IMR-90 (cell line): ENCODE measurements around the gene ZNF346. TPM values are rescaled to one million over a fixed set of nuclear protein-coding genes. Genes with fewer than 3 reads are reported as not detected.

ENCODE experiments used
- ATAC-seq: fragments of 200-7000 bp; cut with Tn5 transposase; 2 replicates; pipeline ENCODE4 v1.9.1; 2020; ENCODE audit warnings: low read depth, mild to moderate bottlenecking, moderate library complexity
- BruUV-seq: library from RNA; stranded (reverse); fragments of 400-500 nt; replicated peaks from 2 replicates; lab custom pipeline; 2021; lab: Mats Ljungman, UMichigan
- CTCF ChIA-PET: fragments of 300-600 bp; formaldehyde crosslinking; extraction: SDS; loops from one replicate; lab custom pipeline; 2021; ENCODE audit warnings: antibody characterized with exemption; lab: Yijun Ruan, JAX
- POLR2A ChIA-PET: fragments of 300-600 bp; sonication (Branson Sonifier 250); formaldehyde crosslinking; loops from one replicate; lab custom pipeline; 2022; ENCODE audit warnings: antibody characterized with exemption; ENCODE audit not compliant: unreplicated experiment; lab: Charles Lee
- DNase-seq: peaks from one replicate; pipeline ENCODE4 v3.0.0; 2013
- H2AFZ ChIP-seq: replicated peaks from 2 replicates; pipeline ENCODE3; 2013; ENCODE audit warnings: low read length, mild to moderate bottlenecking; ENCODE audit not compliant: poor library complexity
- H2AK5ac ChIP-seq: 2 replicates; pipeline ENCODE4 v1.6.1; 2013; ENCODE audit warnings: low read depth, low read length, inconsistent platforms
- H2AK9ac ChIP-seq: replicated peaks from 2 replicates; pipeline ENCODE3; 2013; ENCODE audit warnings: mild to moderate bottlenecking, low read depth, low read length, moderate library complexity; ENCODE audit not compliant: poor library complexity
- H2BK120ac ChIP-seq: 2 replicates; pipeline ENCODE4 v1.6.1; 2013; ENCODE audit warnings: low read depth, low read length, inconsistent platforms
- H2BK15ac ChIP-seq: 3 replicates; pipeline ENCODE4 v1.6.1; 2013; ENCODE audit warnings: low read depth, low read length, inconsistent platforms
- H2BK20ac ChIP-seq: 2 replicates; pipeline ENCODE4 v1.6.1; 2013; ENCODE audit warnings: low read depth, mild to moderate bottlenecking, inconsistent platforms, low read length, moderate library complexity
- H2BK5ac ChIP-seq: 2 replicates; pipeline ENCODE4 v1.6.1; 2013; ENCODE audit warnings: mild to moderate bottlenecking, low read depth, low read length, inconsistent platforms; ENCODE audit not compliant: poor library complexity, severe bottlenecking
- H3K14ac ChIP-seq: replicated peaks from 2 replicates; pipeline ENCODE4 v1.6.1; 2013; ENCODE audit warnings: low read depth, low read length, inconsistent platforms
- H3K18ac ChIP-seq: 2 replicates; pipeline ENCODE4 v1.6.1; 2013; ENCODE audit warnings: low read depth, low read length, control low read depth
- H3K23ac ChIP-seq: 2 replicates; pipeline ENCODE4 v1.6.1; 2013; ENCODE audit warnings: low read depth, low read length, inconsistent platforms
- H3K27ac ChIP-seq: 2 replicates; pipeline ENCODE4 v1.5.1; 2013; ENCODE audit warnings: mild to moderate bottlenecking, control low read depth, low read length; ENCODE audit not compliant: insufficient read depth
- H3K27me3 ChIP-seq: 2 replicates; pipeline ENCODE4 v1.6.1; 2013; ENCODE audit warnings: low read length; ENCODE audit not compliant: control insufficient read depth, insufficient read depth
- H3K36me3 ChIP-seq: 2 replicates; pipeline ENCODE4 v1.6.1; 2013; ENCODE audit warnings: low read length, mixed read lengths; ENCODE audit not compliant: control insufficient read depth, insufficient read depth
- H3K4ac ChIP-seq: 2 replicates; pipeline ENCODE4 v1.6.1; 2013; ENCODE audit warnings: low read depth, low read length, inconsistent platforms
- H3K4me1 ChIP-seq: 2 replicates; pipeline ENCODE4 v1.6.1; 2013; ENCODE audit warnings: low read length, mixed read lengths; ENCODE audit not compliant: control insufficient read depth, insufficient read depth
- H3K4me2 ChIP-seq: 2 replicates; pipeline ENCODE4 v1.6.1; 2013; ENCODE audit warnings: low read depth, mild to moderate bottlenecking, control low read depth, low read length, moderate library complexity
- H3K4me3 ChIP-seq: 2 replicates; pipeline ENCODE4 v1.5.1; 2013; ENCODE audit warnings: low read depth, mild to moderate bottlenecking, control low read depth, low read length, moderate library complexity; ENCODE audit not compliant: insufficient read depth
- H3K56ac ChIP-seq: 2 replicates; pipeline ENCODE4 v1.6.1; 2013; ENCODE audit warnings: low read length, inconsistent platforms; ENCODE audit not compliant: insufficient read depth; ENCODE audit errors: extremely low read depth
- H3K79me1 ChIP-seq, 2 experiments: 2 replicates each; pipeline ENCODE4 v1.6.1; 2013; ENCODE audit warnings: low read length in 2 of 2, inconsistent platforms in 1 of 2, low read depth in 1 of 2
- H3K9ac ChIP-seq: 2 replicates; pipeline ENCODE4 v1.6.1; 2013; ENCODE audit warnings: low read depth, low read length, control low read depth
- H3K9me1 ChIP-seq: 2 replicates; pipeline ENCODE4 v1.6.1; 2013; ENCODE audit warnings: low read length, inconsistent platforms; ENCODE audit not compliant: insufficient read depth
- H3K9me3 ChIP-seq: 2 replicates; pipeline ENCODE4 v1.6.1; 2013; ENCODE audit warnings: low read length; ENCODE audit not compliant: control insufficient read depth, insufficient read depth
- H4K20me1 ChIP-seq: 2 replicates; pipeline ENCODE4 v1.6.1; 2013; ENCODE audit warnings: low read length, inconsistent platforms; ENCODE audit not compliant: insufficient read depth
- H4K5ac ChIP-seq: 2 replicates; pipeline ENCODE4 v1.6.1; 2013; ENCODE audit warnings: mild to moderate bottlenecking, low read depth, low read length, control low read depth
- H4K8ac ChIP-seq, 2 experiments: 2 replicates each; pipeline ENCODE4 v1.6.1; 2013; ENCODE audit warnings: low read depth in 2 of 2, low read length in 2 of 2, control low read depth in 1 of 2, inconsistent platforms in 1 of 2
- H4K91ac ChIP-seq: 2 replicates; pipeline ENCODE4 v1.6.1; 2013; ENCODE audit warnings: low read depth, low read length, inconsistent platforms; ENCODE audit not compliant: insufficient read depth
- BHLHE40 ChIP-seq: fragments of 150-350 bp; IDR thresholded peaks from 2 replicates; pipeline ENCODE4 v1.6.1; 2016; ENCODE audit warnings: mild to moderate bottlenecking, low read depth, low read length
- CEBPB ChIP-seq: IDR thresholded peaks from 2 replicates; pipeline ENCODE4 v1.6.1; 2012; ENCODE audit warnings: low read depth, low read length, improper control_type of control experiment
- CHD1 ChIP-seq: IDR thresholded peaks from 2 replicates; pipeline ENCODE4 v1.6.1; 2012; ENCODE audit warnings: low read depth, low read length, improper control_type of control experiment
- MAZ ChIP-seq: IDR thresholded peaks from 2 replicates; pipeline ENCODE4 v1.6.1; 2012; ENCODE audit warnings: low read depth, mild to moderate bottlenecking, low read length, improper control_type of control experiment, moderate library complexity, borderline replicate concordance
- MXI1 ChIP-seq: IDR thresholded peaks from 2 replicates; pipeline ENCODE4 v1.6.1; 2012; ENCODE audit warnings: low read depth, mild to moderate bottlenecking, low read length, moderate library complexity, borderline replicate concordance
- RAD21 ChIP-seq: IDR thresholded peaks from 2 replicates; pipeline ENCODE4 v1.6.1; 2012; ENCODE audit warnings: low read length, improper control_type of control experiment
- RFX5 ChIP-seq: IDR thresholded peaks from 2 replicates; pipeline ENCODE4 v1.8.0; 2012; ENCODE audit warnings: low read depth, mild to moderate bottlenecking, low read length, moderate library complexity
- WGBS, 2 experiments: methylation state at CpG; one replicate each; pipeline versions ENCODE4 v1.1.5 to v1.1.7; 2013; ENCODE audit warnings: missing lambda C conversion rate in 2 of 2; ENCODE audit not compliant: insufficient read length in 1 of 2; ENCODE audit errors: extremely low coverage in 2 of 2; 5-methylcytosine and 5-hydroxymethylcytosine counted together
- dilution Hi-C: fragments of 300-500 bp; cut with HindIII; formaldehyde crosslinking; loops from one replicate; pipeline ENCODE4 v1.14.3; 2018; ENCODE audit warnings: low sequenced_read_pairs; ENCODE audit not compliant: unreplicated experiment
- in situ Hi-C: fragments of 300-500 bp; cut with MboI; formaldehyde crosslinking; loops from 3 replicates; pipeline ENCODE4 v1.14.3; 2019; ENCODE audit warnings: low sequenced_read_pairs, inconsistent platforms, mixed read lengths
- intact Hi-C: fragments of 100-400 bp; cut with micrococcal nuclease; formaldehyde crosslinking; loops from 2 replicates; pipeline ENCODE4 v1.10.0; 2022
- polyA plus RNA-seq, 3 experiments: library from polyadenylated mRNA; depleted of rRNA; stranded (reverse); fragments of >200 nt; gene quantifications; 2 replicates each; pipeline ENCODE4 v1.2.3, GENCODE V29; 2012; ENCODE audit warnings: low replicate concordance in 1 of 3
- total RNA-seq: library from RNA; depleted of rRNA; stranded (reverse); fragments of >200 nt; gene quantifications from 2 replicates; pipeline ENCODE4 v1.2.3, GENCODE V29; 2012
- TF ChIP-seq, protein P1 (sequence below): fragments of 150-350 bp; IDR thresholded peaks from 2 replicates; pipeline ENCODE4 v1.6.1; 2017; ENCODE audit warnings: mild to moderate bottlenecking, antibody characterized with exemption, low read length, low read depth

Gene ZNF346
- total and polyA plus RNA-seq, 2 of the 4 experiments (the other 2 are of a cell fraction): 15.1 to 17.0 TPM

DNA sequence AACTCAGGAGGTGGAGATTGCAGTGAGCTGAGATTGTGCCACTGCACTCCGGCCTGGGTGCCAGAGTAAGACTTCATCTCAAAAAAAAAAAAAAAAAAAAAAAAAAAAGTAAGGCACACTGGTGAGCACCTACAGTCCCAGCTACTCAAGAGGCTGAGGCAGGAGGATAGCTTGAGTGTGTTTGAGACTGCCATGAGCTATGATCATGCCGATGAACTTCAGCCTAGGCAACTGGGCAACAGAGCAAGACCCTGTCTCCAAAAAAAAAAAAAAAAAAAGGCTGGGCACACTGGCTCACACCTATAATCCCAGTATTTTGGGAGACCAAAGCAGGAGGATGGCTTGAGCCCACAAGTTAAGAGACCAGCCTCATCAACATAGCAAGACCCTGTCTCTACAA lies 36.2 kb upstream of the ZNF346 start:
- WGBS, 2 experiments: no CpG with 5 or more reads among the region's 2 CpGs
- Histone ChIP-seq H3K23ac (no peak overlapping the region), H4K20me1 (peaks cover 41% of the 10 kb centered on the region), H3K27ac (no peak overlapping the region), H3K9me3 (no peaks in the 10 kb centered on the region), H4K5ac (no peak overlapping the region), H3K36me3 (peaks cover 3% of the 10 kb centered on the region), H3K4me1 (no peaks in the 10 kb centered on the region), H2BK120ac (no peak overlapping the region), H4K91ac (no peak overlapping the region), H3K27me3 (no peaks in the 10 kb centered on the region), H3K18ac (no peak overlapping the region), H3K14ac (no peak overlapping the region), H3K4me3 (no peak overlapping the region), H3K4me2 (no peak overlapping the region), H2AK5ac (no peak overlapping the region), H2AFZ (no peak overlapping the region), H2BK5ac (no peak overlapping the region), H3K9me1 (no peaks in the 10 kb centered on the region; the same call in 1 of the 2 replicates), H3K79me1 (peaks cover 11 to 56% of the 10 kb centered on the region in 2 experiments), H4K8ac (no peak overlapping the region), H2BK15ac (no peak overlapping the region), H3K4ac (no peak overlapping the region), H3K9ac (no peak overlapping the region), H2BK20ac (no peak overlapping the region), H3K56ac (no peak overlapping the region), H2AK9ac (no peak overlapping the region)
- intact Hi-C loops (no loop called here), dilution Hi-C loops (no loop called here), in situ Hi-C loops (no loop called here)
- no TSS peak for BruUV-seq
- CTCF ChIA-PET: interaction anchor here (0.5 kb wide), 1 partner anchor 16 kb away, joined by 5 read pairs; no protein-coding TSS in a partner anchor
- ATAC-seq (no peak), DNase-seq (no peak)
- POLR2A ChIA-PET: no interaction called here
- TF ChIP-seq, protein P1, sequence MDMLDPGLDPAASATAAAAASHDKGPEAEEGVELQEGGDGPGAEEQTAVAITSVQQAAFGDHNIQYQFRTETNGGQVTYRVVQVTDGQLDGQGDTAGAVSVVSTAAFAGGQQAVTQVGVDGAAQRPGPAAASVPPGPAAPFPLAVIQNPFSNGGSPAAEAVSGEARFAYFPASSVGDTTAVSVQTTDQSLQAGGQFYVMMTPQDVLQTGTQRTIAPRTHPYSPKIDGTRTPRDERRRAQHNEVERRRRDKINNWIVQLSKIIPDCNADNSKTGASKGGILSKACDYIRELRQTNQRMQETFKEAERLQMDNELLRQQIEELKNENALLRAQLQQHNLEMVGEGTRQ: no peak
- no peak for TF ChIP-seq MAZ
- TF ChIP-seq CEBPB: no peak
- no peak for TF ChIP-seq RFX5
- TF ChIP-seq MXI1: no peak
- no peak for TF ChIP-seq RAD21
- TF ChIP-seq BHLHE40: no peak
- TF ChIP-seq CHD1: no peak
